Activated CD4-positive, alpha-beta T cell treated with anti-CD3 and anti-CD28 coated beads, Interleukin-2, amount 50 U/mL, for 1 hour (primary cell): ENCODE data around the gene NPIPB2.
"Not testable (repeated sequence)": the region's sequence is repeated elsewhere in the genome, so short reads cannot be mapped to it uniquely, and the experiment has no call there.

Experiments used
- DNase-seq: peaks from one replicate; pipeline ENCODE4 v3.0.0-alpha.2; 2020

Gene NPIPB2

GRCh38 chr16:11957591-11958395, 15.9 kb upstream of the NPIPB2 start:
- DNase-seq, result no peak

DNA sequence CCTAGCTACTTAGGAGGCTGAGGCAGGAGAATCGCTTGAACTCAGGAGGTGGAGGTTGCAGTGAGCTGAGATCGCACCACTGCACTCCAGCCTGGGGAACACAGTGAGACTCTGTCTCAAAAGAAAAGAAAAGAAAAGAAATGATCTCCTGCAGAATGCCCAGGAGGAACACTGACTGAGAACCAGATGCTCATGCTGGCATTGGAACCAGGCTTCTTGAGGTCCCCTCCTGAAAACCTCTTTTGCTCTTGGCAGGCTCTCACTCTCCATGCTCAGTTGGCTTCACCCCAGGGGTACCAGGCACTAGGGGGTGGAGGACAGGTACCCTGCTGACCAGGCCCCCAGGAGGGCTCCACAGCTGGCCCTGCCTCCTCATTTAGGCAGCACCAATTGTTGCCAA, 14.7 kb upstream of the NPIPB2 start:
- no peak for DNase-seq

GRCh38 chr16:11955713-11956123, 13.9 kb upstream of the NPIPB2 start:
- no peak for DNase-seq

DNA sequence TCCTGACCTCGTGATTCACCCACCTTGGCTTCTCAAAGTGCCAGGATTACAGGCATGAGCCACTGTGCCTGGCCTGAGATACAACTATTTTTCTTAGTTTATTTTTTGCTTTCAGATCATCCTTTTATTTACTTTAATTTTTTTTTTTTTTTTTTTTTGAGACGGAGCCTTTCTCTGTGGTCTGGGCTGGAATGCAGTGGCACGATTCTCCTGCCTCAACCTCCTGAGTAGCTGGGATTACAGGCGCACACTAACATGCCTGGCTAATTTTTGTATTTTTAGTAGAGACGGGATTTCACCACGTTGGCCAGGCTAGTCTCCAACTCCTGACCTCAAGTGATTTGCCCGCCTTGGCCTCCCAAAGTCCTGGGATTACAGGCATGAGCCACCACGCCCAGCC, 11.7 kb upstream of the NPIPB2 start:
- not testable (repeated sequence) for DNase-seq

DNA sequence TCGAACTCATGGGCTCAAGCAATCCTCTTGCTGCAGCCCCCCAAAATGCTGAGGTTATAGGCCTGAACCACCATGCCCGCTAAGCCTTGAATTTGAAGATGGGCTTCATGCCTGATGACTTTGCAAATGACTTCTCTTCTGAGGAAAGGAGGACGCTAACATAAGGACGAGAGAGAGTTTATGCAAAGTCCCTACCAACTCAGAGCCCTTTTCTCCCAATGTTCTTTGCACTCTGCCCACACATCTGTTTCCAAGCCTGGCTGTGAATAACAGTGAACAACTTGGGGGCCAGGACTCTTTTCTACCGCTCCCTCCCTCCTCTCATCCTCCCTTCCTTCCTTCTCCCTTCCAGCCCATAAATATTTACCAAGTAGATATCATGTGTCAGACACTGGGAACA, 8.5 kb upstream of the NPIPB2 start:
- DNase-seq, result no peak

- DNase-seq, result no peak
These were observed 7.7 kb upstream of the NPIPB2 start for GRCh38 chr16:11949527-11949926.

GRCh38 chr16:11948819-11949218, 7.0 kb upstream of the NPIPB2 start:
- no peak for DNase-seq

- DNase-seq, result no peak
These were observed 4.6 kb upstream of the NPIPB2 start for GRCh38 chr16:11946433-11946832.

DNA sequence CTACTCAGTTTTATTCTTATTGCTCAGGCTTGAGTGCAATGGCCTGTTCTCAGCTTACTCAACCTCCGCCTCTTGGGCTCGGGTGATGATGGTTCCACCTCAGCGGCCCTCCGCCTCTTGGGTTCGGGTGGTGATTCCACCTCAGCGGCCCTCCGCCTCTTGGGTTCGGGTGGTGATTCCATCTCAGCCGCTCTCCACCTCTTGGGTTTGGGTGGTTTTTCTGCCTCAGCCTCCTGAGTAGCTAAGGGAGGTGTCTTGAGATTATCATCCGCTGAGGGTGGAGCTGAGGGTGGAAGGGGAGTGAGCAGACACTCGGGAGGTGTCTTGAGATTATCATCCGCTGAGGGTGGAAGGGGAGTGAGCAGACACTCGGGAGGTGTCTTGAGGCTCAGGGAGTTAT, 14.5 kb downstream of the NPIPB2 start:
- DNase-seq, result not testable (repeated sequence)

GRCh38 chr16:11924046-11924445, 17.8 kb downstream of the NPIPB2 start:
- DNase-seq, result not testable (repeated sequence)

GRCh38 chr16:11916524-11917285, 25.1 kb downstream of the NPIPB2 start:
- DNase-seq, result no peak

DNA sequence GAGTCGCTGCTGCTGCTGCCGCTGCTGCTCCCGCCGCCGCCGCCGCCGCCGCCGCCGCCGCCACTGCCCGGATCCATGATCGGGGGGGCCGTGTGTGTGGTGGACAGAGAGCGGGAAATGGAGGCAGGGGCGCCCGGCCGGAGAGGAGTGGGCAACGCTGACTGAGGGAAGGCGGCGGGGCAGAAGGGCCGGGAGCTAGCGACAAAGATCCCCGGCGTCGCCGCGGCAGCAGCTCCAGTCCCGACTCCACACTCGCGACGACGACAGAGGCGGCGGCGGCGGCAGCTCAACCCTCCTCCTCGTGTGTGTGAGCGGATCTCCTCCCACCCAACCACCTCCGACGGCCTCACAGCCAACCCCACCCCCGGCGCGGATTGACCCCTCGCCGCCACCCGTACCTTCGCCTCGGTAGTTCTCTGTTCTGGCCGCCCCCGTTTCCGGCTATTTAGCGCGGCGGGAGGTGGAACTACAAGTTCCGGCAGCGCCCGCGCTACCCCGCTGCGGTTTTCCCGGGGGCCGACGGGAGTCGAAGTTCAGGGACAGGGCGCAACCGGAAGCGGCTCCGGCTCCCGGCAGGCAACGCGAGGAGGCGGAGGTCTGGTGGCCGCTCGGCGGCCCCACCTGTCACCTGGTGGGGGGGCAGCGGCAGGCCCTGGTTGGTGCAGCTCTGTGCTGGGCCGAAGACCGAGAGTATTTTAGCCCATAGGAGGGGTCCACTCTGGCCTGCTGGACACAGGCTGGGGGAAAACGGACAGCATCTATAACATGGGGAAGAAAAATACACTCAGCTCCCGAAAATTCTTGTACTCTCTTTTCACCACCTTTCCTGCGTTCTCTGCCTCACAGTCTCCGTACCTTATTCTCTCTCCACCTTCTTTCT, 26.0 kb downstream of the NPIPB2 start, which contains the start of gene GSPT1:
Gene GSPT1, minus strand, starts transcription at position 313 of the 880 bp plus-strand sequence. Its CDS starts 236 bp downstream, at position 77.
- peak; percentile 99 for DNase-seq

DNA sequence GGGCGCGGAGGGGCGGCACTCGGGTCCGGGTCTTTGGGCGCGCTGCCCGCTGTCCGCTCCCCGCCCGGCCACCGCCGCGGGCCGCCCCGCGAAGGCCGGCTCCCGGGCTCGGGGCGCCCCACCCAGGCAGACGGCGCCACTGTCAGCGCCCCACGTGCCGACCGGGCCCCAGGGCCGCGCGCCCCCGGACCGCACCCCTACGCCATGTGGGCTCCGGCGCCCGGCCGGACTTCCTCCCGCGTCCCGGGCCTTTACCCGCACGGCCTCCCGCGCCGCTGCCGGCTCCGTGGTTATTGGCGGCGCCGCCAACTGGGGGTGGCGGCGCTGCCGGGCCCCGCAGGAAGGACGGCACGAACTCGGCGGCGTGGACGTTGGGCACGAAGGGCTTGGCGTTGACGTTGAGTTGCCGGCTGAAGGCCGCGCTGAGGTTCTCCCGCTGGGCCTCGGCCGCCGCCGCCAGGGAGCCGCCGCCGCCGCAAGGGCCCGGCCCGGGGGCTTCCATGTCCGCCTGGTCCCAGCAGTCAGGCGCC, 26.7 kb downstream of the NPIPB2 start:
- no peak for DNase-seq

DNA sequence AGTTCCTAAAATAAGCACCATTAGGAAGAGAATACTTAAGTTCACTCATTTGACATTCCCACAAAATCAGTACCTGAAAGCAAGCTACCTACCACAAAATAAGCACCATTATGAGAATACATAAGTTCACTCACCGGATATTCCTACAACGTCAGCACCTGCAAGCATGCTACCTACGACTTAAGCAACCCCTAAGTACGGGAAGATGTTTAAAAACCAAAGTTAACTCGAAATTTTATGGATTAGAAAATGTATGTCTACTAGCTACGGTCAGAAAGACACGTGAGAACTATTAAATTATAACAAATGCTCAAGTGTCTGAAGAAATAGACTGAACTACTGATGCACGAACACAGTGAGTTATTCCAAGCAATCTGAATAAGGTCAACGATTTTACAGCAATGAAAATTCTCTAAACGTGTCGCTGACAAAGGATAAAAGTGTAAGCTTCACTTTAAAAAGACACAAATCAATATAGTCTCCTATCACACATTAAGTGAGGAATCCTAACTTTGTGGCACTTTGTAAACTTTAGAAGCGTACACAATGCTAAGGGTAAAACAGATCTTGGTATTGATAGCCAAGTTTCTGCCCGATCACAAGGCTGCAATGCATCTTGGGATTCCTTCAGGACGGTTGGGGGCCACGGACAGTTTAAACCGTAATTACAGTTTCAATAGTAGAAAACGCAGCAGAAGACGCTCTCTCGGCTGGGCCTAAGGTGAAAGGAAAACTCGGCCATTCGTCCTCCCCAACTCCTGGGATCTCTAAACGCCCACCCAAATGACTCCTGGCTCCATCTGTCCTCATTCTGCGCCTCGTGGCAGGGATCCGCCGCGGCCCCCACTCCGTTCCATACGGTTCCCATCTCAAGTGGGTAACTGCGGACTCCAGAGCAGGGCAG, 27.4 kb downstream of the NPIPB2 start:
- DNase-seq, result peak; percentile 24

GRCh38 chr16:11913425-11914079, 28.3 kb downstream of the NPIPB2 start:
- DNase-seq, result peak; percentile 26

DNA sequence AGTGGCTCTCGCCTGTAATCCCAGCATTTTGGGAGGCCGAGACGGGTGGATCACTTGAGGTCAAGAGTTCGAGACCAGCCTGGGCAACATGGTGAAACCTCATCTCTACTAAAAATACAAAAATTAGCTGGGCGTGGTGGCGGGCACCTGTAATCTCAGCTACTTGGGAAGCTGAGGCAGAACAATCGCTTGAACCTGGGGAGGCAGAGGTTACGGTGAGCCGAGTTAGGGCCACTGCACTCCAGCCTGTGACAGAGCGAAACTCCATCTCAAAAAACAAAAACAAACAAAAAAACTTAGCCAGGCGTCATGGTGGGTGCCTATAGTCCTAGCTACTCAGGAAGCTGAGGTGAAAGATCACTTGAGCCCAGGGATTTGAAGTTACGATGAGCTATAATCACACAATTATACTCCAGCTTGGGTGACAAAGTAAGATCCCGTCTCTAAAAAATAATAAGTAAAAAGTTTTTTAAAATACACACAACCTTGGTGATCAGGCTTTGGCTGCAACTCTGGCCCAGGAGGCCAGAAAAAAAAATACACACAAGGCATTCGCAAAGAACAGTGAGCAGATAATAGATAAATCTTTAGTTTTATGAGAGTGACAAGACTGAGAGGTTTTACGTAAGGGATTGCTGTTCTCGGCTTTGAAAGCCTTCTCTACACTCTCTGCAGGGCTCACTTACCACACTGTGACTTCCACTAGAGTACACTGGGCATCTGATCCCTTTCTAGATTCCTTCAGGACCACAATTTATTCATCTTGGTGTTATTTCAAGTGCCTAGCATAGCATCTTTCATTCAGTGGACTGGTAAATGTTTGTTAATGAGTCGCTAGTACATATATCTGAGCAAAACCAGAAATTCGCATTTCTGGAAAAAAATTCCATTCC, 31.9 kb downstream of the NPIPB2 start:
- DNase-seq, result no peak

GRCh38 chr16:11907160-11907970, 34.5 kb downstream of the NPIPB2 start:
- DNase-seq, result no peak

GRCh38 chr16:11903906-11904305, 37.9 kb downstream of the NPIPB2 start:
- DNase-seq, result no peak

DNA sequence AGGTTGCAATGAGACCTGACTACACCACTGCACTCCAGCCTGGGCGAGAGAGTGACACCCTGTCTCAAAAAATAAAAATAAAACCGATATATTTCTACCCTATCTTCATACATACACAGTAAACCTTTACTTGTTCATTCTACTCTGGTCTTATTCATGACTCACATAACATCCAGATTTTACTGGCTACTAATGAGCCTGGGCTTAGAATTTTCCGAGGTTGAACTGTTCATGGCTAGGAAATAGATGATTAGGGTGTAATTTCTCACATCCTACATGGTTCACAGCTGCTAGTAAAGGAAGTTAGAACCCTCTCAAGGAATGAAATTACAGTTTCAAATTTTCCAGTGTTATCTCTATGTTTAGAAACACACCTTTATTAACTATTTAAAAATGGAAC, 40.8 kb downstream of the NPIPB2 start:
- no peak for DNase-seq
